ENCODE results near the gene EHD1.
A peak's percentile ranks its signal among the peaks of the same experiment; 100 is the strongest.

EHD1 gene

DNA sequence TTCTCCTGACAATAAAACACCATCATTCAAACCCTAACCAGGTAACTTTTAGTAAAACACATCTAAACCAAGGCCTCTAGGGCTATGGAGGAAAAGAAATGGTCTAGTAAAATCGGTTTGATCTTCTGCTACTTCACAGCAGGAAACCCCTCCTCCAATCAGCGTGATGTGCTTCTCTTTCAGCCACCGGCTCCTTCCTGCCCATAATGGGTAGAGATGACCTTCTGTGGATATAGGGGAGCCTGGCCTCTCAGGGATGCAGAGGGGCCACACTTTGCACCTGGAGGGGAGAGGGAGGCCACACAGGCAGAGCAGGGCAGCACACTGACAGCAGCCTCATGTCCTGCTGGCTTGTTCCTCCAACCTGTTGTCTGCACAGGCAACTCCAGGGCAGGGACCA, 6.9 kb downstream of the EHD1 start:
- DNase-seq: no peak

- no peak for DNase-seq
Observed at GRCh38 chr11:64870893-64871466, 7.4 kb downstream of the EHD1 start.

DNA sequence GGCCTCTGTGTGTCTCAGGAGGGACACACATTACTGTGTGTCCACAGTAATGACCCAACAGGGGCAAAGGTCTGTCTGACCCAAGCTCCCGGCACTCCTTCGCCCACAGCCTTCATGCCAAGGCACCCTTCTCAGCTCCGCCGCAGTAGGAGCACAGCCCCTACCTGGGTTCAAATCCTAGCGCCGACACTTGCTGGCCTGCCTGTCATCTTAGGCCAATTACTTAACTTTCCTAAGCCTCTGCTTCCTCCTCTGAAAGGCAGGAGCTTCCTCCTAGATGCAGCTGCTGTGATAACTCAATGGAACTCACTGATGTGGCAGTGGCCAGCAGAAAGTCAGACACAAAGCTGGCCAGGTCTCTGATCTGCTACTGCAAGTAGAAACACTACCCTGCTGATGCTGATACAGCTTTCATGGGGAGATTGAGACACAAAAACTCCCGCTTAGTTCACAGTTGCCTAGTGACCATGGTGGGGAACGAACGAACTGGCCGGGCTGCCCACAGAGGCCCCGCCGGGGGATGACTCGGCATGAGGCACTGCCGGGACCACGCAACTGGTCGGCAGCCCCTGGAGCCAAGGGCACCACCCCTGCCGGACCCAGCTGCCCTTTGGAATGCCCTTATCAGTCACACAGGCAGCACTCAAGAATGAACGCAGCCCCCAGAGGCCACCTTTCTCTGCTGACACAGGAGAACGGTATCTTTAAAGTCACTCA, 8.1 kb downstream of the EHD1 start:
- no peak for DNase-seq

DNA sequence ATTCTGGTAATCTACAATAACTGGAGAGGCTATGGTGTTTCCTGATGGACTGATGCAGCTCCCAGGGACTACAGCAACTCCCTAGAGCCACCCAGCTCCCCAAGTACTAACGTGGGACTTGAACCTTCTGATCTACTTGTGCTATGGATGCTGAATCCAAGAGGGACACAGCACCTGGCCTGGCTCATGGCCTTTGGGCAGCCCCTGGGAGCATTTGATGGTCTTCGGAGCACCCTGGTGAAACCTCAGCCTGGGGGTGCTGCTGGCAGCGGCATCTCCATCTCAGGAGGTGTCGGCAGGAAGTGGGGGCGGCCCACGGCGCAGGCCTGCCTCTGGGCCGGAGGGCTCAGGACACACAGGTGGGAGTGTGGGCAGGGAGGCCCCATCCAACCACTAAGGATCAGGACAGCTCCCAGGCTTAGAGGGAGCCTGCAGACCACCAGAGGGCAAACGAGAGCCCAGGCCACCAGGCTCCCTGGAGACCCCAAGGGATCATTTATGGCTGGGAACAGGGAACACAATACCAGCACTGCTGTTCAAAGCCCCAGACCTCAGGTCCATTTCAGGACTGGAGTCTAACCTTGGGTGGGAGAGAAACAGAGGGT, 8.7 kb downstream of the EHD1 start:
- DNase-seq: no peak

DNA sequence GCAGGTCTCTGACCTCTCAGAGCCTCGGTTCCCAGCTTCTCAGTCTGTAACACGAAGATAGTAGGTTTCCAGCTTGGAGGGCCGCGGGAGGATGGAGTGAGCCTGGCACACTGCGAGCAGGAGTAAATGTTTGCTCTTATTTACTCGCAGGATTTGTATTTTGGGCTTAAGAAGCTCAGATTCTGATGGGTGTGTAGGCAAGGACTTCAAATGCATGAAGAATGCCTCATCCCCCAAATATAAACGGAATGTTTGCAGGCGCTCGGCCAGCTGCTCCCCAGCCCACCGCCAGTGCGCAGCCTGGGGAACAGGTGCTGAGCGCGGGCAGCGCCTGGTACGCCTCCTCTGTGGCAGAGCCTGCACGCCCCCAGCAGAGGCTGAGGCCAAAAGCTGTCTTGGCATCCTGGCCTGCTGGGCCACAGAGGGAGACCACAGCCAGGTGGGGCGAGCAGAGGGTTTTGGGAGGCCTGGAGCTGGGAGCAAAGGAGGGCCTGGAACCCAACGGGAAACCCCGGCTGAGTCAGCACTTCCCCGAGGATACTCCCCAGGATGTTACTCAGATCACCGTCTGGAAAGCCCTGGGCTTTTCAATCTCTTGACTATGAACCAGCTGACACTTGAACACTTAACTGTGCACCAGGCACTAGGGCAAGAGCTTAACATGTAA, 9.4 kb downstream of the EHD1 start:
- peak in 1 of 2 donors; percentile 41 for DNase-seq

- DNase-seq: peak in 1 of 2 donors; percentile 49
Observed at GRCh38 chr11:64867748-64868462, 10.5 kb downstream of the EHD1 start.

DNA sequence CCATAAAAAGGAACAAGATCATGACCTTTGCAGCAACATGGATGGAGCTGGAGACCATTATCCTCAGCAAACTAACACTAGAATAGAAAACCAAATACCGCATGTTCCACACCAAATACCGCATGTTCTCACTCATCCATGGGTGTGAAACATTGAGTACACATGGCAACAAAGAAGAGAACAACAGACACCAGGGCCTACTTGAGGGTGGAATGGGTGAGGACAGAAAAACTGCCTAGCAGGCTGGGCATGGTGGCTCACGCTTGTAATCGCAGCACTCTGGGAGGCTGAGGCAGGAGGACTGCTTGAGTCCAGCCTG, 12.3 kb downstream of the EHD1 start:
- DNase-seq: no peak

- DNase-seq: peak; percentile 59 to 60
Observed at GRCh38 chr11:64865286-64866172, 12.9 kb downstream of the EHD1 start.

- peak; percentile 70 to 71 for DNase-seq
Observed at GRCh38 chr11:64864473-64865285, 13.7 kb downstream of the EHD1 start.

- no peak for DNase-seq
Observed at GRCh38 chr11:64864135-64864472, 14.3 kb downstream of the EHD1 start.

DNA sequence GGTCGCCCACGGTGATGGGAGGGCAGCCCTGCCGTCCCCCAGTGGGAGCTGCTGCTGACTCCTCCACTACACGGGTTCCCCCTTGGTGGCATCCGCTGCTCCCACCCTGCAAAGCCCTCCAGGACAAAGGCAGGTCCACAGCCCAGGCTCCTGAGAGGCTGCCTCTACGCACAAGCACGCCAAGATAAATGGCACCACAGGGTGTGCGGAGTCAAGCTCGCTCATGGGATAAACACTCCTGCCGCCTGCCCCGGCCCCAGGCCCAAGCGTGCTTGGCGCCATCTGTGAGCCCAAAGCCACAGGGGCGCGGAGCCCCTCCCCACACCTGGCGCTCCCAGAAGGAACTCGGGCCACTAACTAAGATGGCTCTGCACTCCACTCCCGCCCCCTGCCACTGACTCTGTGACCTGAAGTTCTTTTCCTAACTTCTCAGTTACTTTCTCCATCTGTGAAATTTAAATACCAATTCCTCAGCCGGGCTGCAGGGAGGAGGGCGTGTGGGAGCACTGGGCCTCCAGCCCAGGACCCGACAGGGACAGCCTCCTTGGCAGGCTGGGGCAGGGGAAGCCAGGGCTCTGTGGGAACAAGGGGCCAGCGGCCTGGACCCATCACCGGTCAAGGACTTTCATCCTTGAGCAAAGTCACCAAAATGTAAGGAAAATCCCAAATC, 14.9 kb downstream of the EHD1 start:
- DNase-seq: no peak

DNA sequence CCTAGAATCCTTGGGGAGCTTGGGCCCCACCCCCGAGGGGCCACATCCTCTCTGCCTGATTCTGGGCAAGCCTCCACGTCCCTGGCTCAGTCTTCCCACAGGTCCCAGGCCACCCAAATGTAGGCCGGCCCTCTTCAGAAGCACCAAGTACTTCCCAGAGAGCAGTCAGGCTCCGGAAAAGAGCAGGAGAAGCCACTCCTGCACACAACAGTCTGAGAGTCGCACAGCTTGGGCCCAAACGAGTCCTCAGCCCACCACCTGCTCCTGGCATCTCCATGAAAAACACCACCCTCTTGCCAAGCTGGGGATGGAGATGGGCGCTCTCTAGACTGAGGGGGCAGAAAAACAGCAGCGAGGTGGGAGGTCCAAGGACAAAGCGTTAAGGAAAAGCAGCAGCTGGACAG, 15.4 kb downstream of the EHD1 start:
- no peak for DNase-seq

DNA sequence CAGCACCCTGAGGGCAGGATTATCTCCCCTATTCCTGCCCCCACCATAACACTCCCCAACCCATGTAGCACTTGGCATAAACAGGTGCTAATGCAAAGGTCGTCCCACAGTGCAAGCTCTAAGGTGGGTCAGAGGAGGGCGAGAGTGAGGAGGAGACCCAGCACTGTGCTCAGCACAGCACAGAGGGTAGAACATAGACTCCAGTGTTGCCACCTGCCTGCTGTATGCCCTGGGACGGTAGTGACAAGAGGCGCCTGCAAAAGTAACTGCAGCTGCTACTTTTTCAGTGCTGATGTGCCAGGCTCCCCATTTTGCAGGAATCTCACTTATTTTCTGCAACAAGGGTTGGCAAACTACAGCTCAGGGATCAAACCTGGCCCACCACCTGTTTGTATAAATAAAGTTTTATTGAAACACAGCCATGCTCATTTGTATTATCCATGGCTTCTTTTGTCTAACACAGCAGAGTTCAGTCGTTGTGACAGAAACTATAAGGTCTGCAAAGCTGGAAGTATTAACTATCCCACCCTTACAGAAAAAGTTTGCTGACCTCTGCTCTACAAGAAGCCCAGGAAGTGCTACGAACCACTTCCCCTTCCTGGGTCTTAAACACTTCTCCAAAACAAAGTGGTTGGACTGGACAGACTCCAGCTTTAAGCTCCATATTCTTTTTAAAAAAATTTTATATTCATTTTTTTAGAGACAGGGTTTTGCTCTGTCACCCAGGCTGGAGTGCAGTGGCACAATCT, 17.0 kb downstream of the EHD1 start:
- no peak for DNase-seq

DNA sequence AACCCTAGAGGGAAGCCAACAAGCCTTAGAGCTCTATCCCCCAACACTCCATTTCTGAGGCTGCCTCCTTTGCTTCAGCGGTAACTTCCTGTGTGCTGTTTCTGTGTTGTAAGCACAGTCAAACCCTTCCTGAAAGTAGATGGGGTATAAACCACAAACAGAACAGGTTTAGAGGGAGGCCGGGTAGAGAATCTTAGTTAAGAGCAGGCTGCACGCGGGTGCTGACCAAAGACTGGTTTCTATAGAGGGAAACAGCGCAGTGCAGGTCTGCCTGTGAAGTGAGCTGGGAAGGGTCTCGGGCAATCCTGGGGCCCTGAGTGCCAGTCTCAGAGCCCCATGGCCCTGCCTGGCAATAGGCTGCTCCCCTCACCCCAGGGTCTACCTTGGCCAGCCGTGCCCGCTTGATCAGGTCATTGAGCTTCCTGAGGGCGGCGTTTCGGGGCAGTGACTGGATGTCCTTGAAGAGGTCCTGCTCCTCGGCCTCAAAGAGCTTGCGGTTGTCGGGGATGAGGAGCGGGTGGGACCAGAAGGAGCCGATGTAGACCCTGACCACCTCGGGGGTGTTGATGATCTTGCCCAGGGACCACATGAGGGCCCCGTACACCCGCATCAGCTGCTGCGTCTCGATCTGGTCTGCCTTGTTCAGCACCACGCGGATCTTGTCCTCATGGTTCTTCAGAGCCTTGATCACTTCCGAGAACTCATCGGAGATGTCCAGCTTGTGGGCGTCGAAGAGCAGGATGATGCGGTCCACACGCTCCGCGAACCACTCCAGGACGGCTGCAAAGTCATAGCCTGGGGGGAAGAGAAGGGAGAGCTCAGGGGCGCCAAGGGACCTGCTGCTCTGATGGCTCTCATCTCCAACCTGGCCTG, 18.6 kb downstream of the EHD1 start:
- peak; percentile 69 for DNase-seq

DNA sequence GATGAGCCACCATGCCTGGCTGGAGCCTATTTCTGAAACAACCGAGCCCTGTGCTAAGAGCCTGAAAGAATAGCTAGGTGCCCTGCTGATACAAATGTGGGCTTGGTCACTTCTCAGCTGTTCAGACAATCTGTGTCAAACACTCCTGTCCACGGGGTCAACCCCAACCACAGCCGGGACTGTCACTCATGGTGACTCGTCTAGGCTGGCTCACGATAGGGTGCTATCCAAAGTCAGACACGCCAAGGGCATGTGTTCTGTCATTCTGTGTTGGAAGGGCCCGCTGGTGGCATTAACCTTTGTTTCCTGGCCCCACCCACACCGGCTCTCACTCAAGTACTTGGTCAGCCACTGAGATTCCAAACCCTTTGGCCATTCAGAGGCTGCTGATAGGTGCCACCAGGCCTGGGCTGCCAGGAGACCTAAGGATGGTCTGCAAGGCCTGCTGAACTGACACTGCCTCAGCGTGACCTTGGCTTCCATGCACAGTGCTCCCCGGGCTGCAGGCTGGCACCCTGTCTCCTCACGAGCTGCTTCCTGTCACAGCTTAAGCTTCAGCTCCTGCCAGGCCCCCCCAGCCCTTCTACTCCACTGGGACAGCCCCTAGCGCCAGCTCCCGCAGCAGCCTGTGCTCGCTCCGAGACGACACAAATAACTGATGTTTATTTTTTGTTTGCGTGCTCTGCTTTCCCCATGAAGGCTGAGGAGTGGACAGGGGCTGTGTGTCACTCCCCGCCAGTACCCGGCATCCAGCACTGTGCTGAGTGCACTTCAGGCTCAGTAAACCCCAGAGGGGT, 19.8 kb downstream of the EHD1 start:
- peak; percentile 63 to 65 for DNase-seq

- no peak for DNase-seq
Observed at GRCh38 chr11:64857485-64857884, 20.9 kb downstream of the EHD1 start.

DNA sequence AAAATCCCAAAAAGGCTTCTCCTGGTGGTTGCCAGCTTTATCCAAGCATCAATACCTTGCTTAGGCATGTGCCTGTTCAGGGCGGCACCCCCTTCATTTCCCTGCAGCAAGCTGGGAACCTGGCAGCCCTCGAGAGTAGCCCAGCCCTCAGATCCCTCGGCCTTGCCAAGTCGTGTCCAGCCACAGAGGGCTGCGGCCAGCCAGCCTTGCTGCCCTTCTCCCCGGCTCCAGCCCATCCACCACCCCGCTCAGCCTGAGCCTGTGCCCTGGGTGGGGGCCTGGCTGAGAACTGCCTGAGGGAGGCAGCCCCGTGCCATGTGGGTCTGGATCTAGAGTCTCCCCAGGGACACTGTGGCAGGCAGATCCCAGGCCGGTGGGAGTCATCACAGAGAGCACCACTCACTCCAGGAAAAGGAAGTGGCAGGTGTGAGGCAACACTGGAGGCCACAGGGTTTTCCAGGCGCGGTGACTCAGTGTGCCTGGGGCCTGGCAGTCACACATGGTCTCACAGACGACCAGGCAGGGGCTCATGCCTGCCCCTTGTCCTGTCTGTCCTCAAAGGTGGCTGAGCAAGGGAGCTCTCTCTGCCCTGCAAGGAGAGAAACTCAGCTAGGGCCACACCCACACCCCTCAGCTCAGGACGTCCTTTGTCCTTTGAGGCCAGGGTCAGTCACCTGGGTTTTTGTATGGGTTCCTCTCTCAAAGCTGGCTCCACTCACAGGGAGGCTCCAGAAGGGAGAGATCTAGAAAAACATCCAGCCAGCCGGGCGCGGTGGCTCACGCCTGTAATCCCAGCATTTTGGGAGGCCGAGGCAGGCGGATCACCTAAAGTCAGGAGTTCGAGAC, 21.8 kb downstream of the EHD1 start:
- DNase-seq: peak; percentile 66 to 78
